Measurements from ENCODE around the gene PLA2G3.

PLA2G3 gene

GRCh38 chr22:31085493-31085824 is 54.8 kb downstream of the PLA2G3 start:
- TF ChIP-seq CTCF (IDR thresholded peaks at IDR 0.05; ENCODE audit: borderline replicate concordance, extremely low read depth, low read length, poor library complexity, severe bottlenecking) (no peak), EZH2 (IDR thresholded peaks at IDR 0.05; ENCODE audit: borderline replicate concordance, low read depth, low read length, severe bottlenecking) (no peak)
- Histone ChIP-seq H3K9me3 (ENCODE audit: insufficient read depth, low read length, severe bottlenecking) (no peaks in the 10 kb centered on the region), H4K20me1 (ENCODE audit: insufficient read depth, low read length) (no peaks in the 10 kb centered on the region; the same call in 1 of the 2 replicates), H3K27me3 (ENCODE audit: insufficient read depth, low read length, poor library complexity) (no peaks in the 10 kb centered on the region), H3K27ac (ENCODE audit: low read length) (peak overlapping the region; percentile 93), H3K4me3 (ENCODE audit: low read depth in 1 of 2, low read length in 2 of 2) (peak overlapping the region in 1 of 2 experiments; percentile 87; a peak in 2 of 4 replicates), H2AFZ (ENCODE audit: low read depth, low read length) (peak overlapping the region; percentile 99), H3K9ac (ENCODE audit: low read depth, low read length) (peak overlapping the region; percentile 92), H3K4me1 (ENCODE audit: insufficient read depth, low read length) (peaks cover 48% of the 10 kb centered on the region), H3K79me2 (ENCODE audit: insufficient read depth, low read length) (peaks cover 23% of the 10 kb centered on the region), H3K36me3 (ENCODE audit: insufficient read depth, low read length) (peaks cover 35% of the 10 kb centered on the region), H3K4me2 (ENCODE audit: insufficient read depth, low read length) (peak overlapping the region; percentile 99)
- DNase-seq (no peak), ATAC-seq (ENCODE audit: insufficient read depth, low read depth) (no peak)

- no peaks in the 10 kb centered on the region for H3K27me3 ChIP-seq (ENCODE audit: insufficient read depth, low read length, poor library complexity)
- H3K9ac ChIP-seq (ENCODE audit: low read depth, low read length) = peak overlapping the region; percentile 92
- H3K9me3 ChIP-seq (ENCODE audit: insufficient read depth, low read length, severe bottlenecking) = no peaks in the 10 kb centered on the region
- peaks cover 51% of the 10 kb centered on the region for H3K4me1 ChIP-seq (ENCODE audit: insufficient read depth, low read length)
- ATAC-seq (ENCODE audit: insufficient read depth, low read depth) (peak; percentile 82), DNase-seq (peak; percentile 86)
- peak overlapping the region; percentile 93 for H3K27ac ChIP-seq (ENCODE audit: low read length)
- peaks cover 23% of the 10 kb centered on the region for H3K79me2 ChIP-seq (ENCODE audit: insufficient read depth, low read length)
- H2AFZ ChIP-seq (ENCODE audit: low read depth, low read length) = peak overlapping the region; percentile 99
- H3K36me3 ChIP-seq (ENCODE audit: insufficient read depth, low read length) = peaks cover 31% of the 10 kb centered on the region
- TF ChIP-seq CTCF (IDR thresholded peaks at IDR 0.05; ENCODE audit: borderline replicate concordance, extremely low read depth, low read length, poor library complexity, severe bottlenecking) (peak; percentile 94), EZH2 (IDR thresholded peaks at IDR 0.05; ENCODE audit: borderline replicate concordance, low read depth, low read length, severe bottlenecking) (no peak)
- H3K4me3 ChIP-seq (ENCODE audit: low read depth in 1 of 2, low read length in 2 of 2) = peak overlapping the region; percentile 70 to 87
- peak overlapping the region; percentile 99 for H3K4me2 ChIP-seq (ENCODE audit: insufficient read depth, low read length)
- no peaks in the 10 kb centered on the region; the same call in 1 of the 2 replicates for H4K20me1 ChIP-seq (ENCODE audit: insufficient read depth, low read length)
Measured at GRCh38 chr22:31084811-31085492, 55.4 kb downstream of the PLA2G3 start.

Data from DND-41 (cell line).